K562 (cell line): ENCODE data around the gene SP2. TPM values are rescaled to one million over a fixed set of nuclear protein-coding genes. Genes with fewer than 3 reads are reported as not detected.
A peak's percentile ranks its signal among the peaks of the same experiment; 100 is the strongest.

Experiments used
- ADNP ChIP-seq: fragments of 200-800 bp; sonication (Bioruptor generic); IDR thresholded peaks from 2 replicates; pipeline ENCODE4 v1.6.1; 2016; ENCODE audit warnings: missing genetic modification characterization, missing compliant biosample characterization
- CBFA2T2 ChIP-seq: fragments of 450-650 bp; conservative IDR thresholded peaks from 2 replicates; pipeline ENCODE4 v1.6.1; 2017; ENCODE audit warnings: mild to moderate bottlenecking
- FOXA3 ChIP-seq, 2 experiments: fragments of 450-650 bp in 1 of 2; sonication (generic) in 1 of 2; formaldehyde crosslinking; IDR thresholded peaks in 1 of 2; conservative IDR thresholded peaks in 1 of 2; 2 replicates each; pipeline versions ENCODE4 v1.4.0 to v1.8.0; 2020 to 2022; ENCODE audit warnings: mild to moderate bottlenecking in 2 of 2, missing genetic modification reagents in 1 of 2
- PML ChIP-seq: IDR thresholded peaks from 2 replicates; pipeline ENCODE4 v1.6.1; 2012; ENCODE audit warnings: low read length, inconsistent platforms
- POLR2B ChIP-seq: fragments of 450-650 bp; IDR thresholded peaks from 2 replicates; pipeline ENCODE4 v1.6.1; 2018; ENCODE audit warnings: low read depth; ENCODE audit not compliant: partially characterized antibody
- POLR2G ChIP-seq: fragments of 200-400 bp; formaldehyde crosslinking; IDR thresholded peaks from 2 replicates; pipeline ENCODE4 v1.6.1; 2017; ENCODE audit warnings: low read depth, mild to moderate bottlenecking, antibody characterized with exemption, low read length, moderate library complexity
- RFX5 ChIP-seq: IDR thresholded peaks from 2 replicates; pipeline ENCODE4 v1.6.1; 2011; ENCODE audit warnings: low read depth, mild to moderate bottlenecking, improper control_type of control experiment, low read length
- SMARCC2 ChIP-seq: fragments of 450-650 bp; IDR thresholded peaks from 2 replicates; pipeline ENCODE4 v1.6.1; 2017; ENCODE audit warnings: antibody characterized with exemption, moderate library complexity, mild to moderate bottlenecking, low read depth
- SRSF9 ChIP-seq: fragments of 200-400 bp; formaldehyde crosslinking; IDR thresholded peaks from 2 replicates; pipeline ENCODE4 v1.6.1; 2017; ENCODE audit warnings: low read depth, low read length, borderline replicate concordance
- ZNF436 ChIP-seq: fragments of 250-450, 450-650 bp; sonication (Bioruptor Pico); formaldehyde crosslinking; IDR thresholded peaks from 2 replicates; pipeline ENCODE4 v1.7.0; 2020; ENCODE audit warnings: mild to moderate bottlenecking
- ZNF668 ChIP-seq: fragments of 250-450 bp; sonication (Bioruptor Pico); IDR thresholded peaks from 2 replicates; pipeline ENCODE4 v1.8.0; 2022; ENCODE audit warnings: mild to moderate bottlenecking, inconsistent platforms
- polyA plus RNA-seq, 8 experiments: library from polyadenylated mRNA; depleted of rRNA in 4 of 8; stranded (reverse) in 5 of 8; unstranded in 3 of 8; fragments of >200 nt; fragmentation: Nextera tagmentation in 2 of 8; fragmentation: Illumina TruSeq in 1 of 8; extraction: Ambion mirVana in 2 of 8; extraction: Trizol in 1 of 8; gene quantifications; 2 replicates each; pipeline versions ENCODE4 v1.2.1 to v1.2.3, GENCODE V29; 2011 to 2014; ENCODE audit warnings: inconsistent platforms in 1 of 8, missing spikeins in 1 of 8
- total RNA-seq, 7 experiments: library from RNA; depleted of rRNA in 6 of 7; stranded (reverse); fragments of >200 nt in 6 of 7; fragmentation: Illumina TruSeq in 2 of 7; extraction: Trizol in 2 of 7; gene quantifications; 2 replicates each; pipeline versions ENCODE4 v1.2.1 to v1.2.3, GENCODE V29; 2011 to 2021; ENCODE audit warnings: low replicate concordance in 1 of 7
- TF ChIP-seq, protein P1 (sequence below), 2 experiments: IDR thresholded peaks in 1 of 2; conservative IDR thresholded peaks in 1 of 2; 2 replicates each; pipeline ENCODE4 v1.6.1; 2016; ENCODE audit warnings: low read depth in 2 of 2, mild to moderate bottlenecking in 1 of 2, missing compliant biosample characterization in 1 of 2, missing genetic modification characterization in 1 of 2, moderate library complexity in 1 of 2
- TF ChIP-seq, protein P2 (sequence below): sonication (generic); formaldehyde crosslinking; IDR thresholded peaks from 2 replicates; pipeline ENCODE4 v1.8.0; 2022; ENCODE audit warnings: mild to moderate bottlenecking, missing genetic modification reagents
- TF ChIP-seq, protein P3 (sequence below), 2 experiments: fragments of 450-650 bp; IDR thresholded peaks; 2 replicates each; pipeline ENCODE4 v1.6.1; 2016
- TF ChIP-seq, protein P4 (sequence below): sonication (generic); formaldehyde crosslinking; IDR thresholded peaks from 2 replicates; pipeline ENCODE4 v1.8.1; 2023; ENCODE audit warnings: mild to moderate bottlenecking, missing genetic modification reagents, moderate library complexity
- TF ChIP-seq, protein P5 (sequence below), 2 experiments: fragments of 200-800 bp in 1 of 2; sonication (Bioruptor generic) in 1 of 2; sonication (generic) in 1 of 2; formaldehyde crosslinking in 1 of 2; IDR thresholded peaks in 1 of 2; conservative IDR thresholded peaks in 1 of 2; 2 replicates each; pipeline versions ENCODE4 v1.5.0 to v1.6.1; 2016 to 2020; ENCODE audit warnings: missing compliant biosample characterization in 1 of 2, missing genetic modification characterization in 1 of 2, missing genetic modification reagents in 1 of 2
- TF ChIP-seq, protein P6 (sequence below): sonication (generic); formaldehyde crosslinking; IDR thresholded peaks from 2 replicates; pipeline ENCODE4 v1.8.0; 2022; ENCODE audit warnings: mild to moderate bottlenecking, missing genetic modification reagents

SP2 gene
- total and polyA plus RNA-seq, 9 of the 15 experiments (the other 6 are each of a cell fraction or from before 2014, with no cell fraction given), result 0.77 to 22.3 (median 2.3) TPM

DNA sequence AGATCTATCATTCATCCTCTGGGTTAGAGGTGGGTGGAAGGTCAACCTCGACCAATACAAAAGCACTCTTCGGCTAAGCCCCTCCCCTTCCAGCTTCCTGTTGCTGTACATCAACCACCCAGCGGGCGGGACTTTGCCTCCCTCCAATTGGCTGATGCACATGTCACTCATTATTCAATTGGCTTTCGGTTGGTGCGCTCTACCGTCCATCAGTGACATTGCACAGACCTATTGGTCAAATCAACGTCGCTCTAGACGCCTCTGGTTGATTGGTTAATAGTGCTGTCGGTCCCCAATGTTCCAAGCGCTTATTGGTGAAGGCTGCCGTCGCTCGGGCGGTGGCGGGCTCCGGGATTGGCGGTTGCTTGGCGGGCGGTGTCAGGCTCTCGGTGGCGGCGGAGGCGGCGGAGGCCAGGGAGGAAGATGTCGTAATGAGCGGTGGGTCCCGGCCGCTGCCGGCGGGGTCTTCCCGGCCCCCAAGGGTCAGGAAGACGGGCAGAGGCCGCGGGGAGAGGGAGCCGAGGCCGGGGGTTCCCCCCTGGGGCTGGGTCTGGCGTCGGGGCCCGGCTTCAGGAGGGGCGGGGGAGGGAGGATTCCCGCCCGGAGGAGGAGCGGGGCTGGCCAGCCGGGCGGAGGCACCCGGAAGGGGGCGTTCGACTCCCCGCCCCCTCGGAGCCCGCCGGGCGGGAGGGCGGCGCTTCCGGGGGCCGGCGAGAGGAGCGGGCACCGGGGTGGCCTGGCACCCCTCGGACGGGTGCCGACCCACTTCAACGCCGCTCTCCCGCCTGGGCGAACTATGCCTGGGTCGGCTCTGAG, at the start of gene SP2 (continued):
- TF ChIP-seq FOXA3 (CRISPR knock-in tag; conservative IDR thresholded peaks at IDR 0.05 in 1 of 2, IDR thresholded peaks at IDR 0.05 in 1 of 2) (0 out of 4 replicates have a peak, but pooled peaks of 1 of the 2 experiments have one; percentile 18), SMARCC2 (no peak), ZNF668 (CRISPR knock-in tag) (no peak), SRSF9 (no peak), ADNP (no peak), PML (peak; percentile 42; the same call in 1 of the 2 replicates), RFX5 (no peak), CBFA2T2 (no peak), POLR2B (peak; percentile 70), POLR2G (peak; percentile 90), ZNF436 (no peak)
- TF ChIP-seq, protein P1, sequence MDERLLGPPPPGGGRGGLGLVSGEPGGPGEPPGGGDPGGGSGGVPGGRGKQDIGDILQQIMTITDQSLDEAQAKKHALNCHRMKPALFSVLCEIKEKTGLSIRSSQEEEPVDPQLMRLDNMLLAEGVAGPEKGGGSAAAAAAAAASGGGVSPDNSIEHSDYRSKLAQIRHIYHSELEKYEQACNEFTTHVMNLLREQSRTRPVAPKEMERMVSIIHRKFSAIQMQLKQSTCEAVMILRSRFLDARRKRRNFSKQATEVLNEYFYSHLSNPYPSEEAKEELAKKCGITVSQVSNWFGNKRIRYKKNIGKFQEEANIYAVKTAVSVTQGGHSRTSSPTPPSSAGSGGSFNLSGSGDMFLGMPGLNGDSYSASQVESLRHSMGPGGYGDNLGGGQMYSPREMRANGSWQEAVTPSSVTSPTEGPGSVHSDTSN (CRISPR knock-in tag; IDR thresholded peaks at IDR 0.05; ENCODE audit: low read depth), result peak; percentile 100
- TF ChIP-seq, protein P1 (tag; conservative IDR thresholded peaks at IDR 0.05; ENCODE audit: low read depth), result peak; percentile 100
- TF ChIP-seq, protein P2, sequence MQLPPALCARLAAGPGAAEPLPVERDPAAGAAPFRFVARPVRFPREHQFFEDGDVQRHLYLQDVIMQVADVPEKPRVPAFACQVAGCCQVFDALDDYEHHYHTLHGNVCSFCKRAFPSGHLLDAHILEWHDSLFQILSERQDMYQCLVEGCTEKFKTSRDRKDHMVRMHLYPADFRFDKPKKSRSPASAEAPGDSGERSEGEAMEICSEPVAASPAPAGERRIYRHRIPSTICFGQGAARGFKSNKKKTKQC, result 0 out of 2 replicates have a peak, but pooled peaks have one; percentile 39
- TF ChIP-seq, protein P3, sequence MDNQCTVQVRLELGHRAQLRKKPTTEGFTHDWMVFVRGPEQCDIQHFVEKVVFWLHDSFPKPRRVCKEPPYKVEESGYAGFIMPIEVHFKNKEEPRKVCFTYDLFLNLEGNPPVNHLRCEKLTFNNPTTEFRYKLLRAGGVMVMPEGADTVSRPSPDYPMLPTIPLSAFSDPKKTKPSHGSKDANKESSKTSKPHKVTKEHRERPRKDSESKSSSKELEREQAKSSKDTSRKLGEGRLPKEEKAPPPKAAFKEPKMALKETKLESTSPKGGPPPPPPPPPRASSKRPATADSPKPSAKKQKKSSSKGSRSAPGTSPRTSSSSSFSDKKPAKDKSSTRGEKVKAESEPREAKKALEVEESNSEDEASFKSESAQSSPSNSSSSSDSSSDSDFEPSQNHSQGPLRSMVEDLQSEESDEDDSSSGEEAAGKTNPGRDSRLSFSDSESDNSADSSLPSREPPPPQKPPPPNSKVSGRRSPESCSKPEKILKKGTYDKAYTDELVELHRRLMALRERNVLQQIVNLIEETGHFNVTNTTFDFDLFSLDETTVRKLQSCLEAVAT (IDR thresholded peaks at IDR 0.05), result peak in 1 of 2 experiments; percentile 100; a peak in 2 of 4 replicates
- TF ChIP-seq, protein P4, sequence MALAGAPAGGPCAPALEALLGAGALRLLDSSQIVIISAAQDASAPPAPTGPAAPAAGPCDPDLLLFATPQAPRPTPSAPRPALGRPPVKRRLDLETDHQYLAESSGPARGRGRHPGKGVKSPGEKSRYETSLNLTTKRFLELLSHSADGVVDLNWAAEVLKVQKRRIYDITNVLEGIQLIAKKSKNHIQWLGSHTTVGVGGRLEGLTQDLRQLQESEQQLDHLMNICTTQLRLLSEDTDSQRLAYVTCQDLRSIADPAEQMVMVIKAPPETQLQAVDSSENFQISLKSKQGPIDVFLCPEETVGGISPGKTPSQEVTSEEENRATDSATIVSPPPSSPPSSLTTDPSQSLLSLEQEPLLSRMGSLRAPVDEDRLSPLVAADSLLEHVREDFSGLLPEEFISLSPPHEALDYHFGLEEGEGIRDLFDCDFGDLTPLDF (CRISPR knock-in tag), result peak; percentile 45; the same call in 1 of the 2 replicates
- TF ChIP-seq, protein P5, sequence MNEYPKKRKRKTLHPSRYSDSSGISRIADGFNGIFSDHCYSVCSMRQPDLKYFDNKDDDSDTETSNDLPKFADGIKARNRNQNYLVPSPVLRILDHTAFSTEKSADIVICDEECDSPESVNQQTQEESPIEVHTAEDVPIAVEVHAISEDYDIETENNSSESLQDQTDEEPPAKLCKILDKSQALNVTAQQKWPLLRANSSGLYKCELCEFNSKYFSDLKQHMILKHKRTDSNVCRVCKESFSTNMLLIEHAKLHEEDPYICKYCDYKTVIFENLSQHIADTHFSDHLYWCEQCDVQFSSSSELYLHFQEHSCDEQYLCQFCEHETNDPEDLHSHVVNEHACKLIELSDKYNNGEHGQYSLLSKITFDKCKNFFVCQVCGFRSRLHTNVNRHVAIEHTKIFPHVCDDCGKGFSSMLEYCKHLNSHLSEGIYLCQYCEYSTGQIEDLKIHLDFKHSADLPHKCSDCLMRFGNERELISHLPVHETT (CRISPR knock-in tag; conservative IDR thresholded peaks at IDR 0.05 in 1 of 2, IDR thresholded peaks at IDR 0.05 in 1 of 2), result peak in 1 of 2 experiments; percentile 84; a peak in 2 of 4 replicates
- TF ChIP-seq, protein P6, sequence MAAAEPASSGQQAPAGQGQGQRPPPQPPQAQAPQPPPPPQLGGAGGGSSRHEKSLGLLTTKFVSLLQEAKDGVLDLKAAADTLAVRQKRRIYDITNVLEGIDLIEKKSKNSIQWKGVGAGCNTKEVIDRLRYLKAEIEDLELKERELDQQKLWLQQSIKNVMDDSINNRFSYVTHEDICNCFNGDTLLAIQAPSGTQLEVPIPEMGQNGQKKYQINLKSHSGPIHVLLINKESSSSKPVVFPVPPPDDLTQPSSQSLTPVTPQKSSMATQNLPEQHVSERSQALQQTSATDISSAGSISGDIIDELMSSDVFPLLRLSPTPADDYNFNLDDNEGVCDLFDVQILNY, result no peak
